Type B pancreatic cell (in vitro differentiated cells): ENCODE results near the gene ALCAM. TPM values are rescaled to one million over a fixed set of nuclear protein-coding genes. Genes with fewer than 3 reads are reported as not detected.

Source experiments
- DNase-seq: peaks from one replicate; pipeline ENCODE4 v3.0.0; 2021; ENCODE audit warnings: mixed read lengths; ENCODE audit not compliant: unreplicated experiment; ENCODE audit errors: extremely low spot score
- H3K27ac Mint-ChIP-seq: 2 replicates; pipeline ENCODE4 v1.8.0; 2021; ENCODE audit warnings: mild to moderate bottlenecking, mixed read lengths
- H3K27me3 Mint-ChIP-seq: 2 replicates; pipeline ENCODE4 v1.8.0; 2021; ENCODE audit warnings: mixed read lengths
- H3K36me3 Mint-ChIP-seq: 2 replicates; pipeline ENCODE4 v1.8.0; 2021; ENCODE audit warnings: mixed read lengths
- H3K4me1 Mint-ChIP-seq: one replicate; pipeline ENCODE4 v1.8.0; 2021; ENCODE audit warnings: mixed read lengths; ENCODE audit not compliant: unreplicated experiment
- H3K4me3 Mint-ChIP-seq: 2 replicates; pipeline ENCODE4 v1.8.0; 2021; ENCODE audit warnings: mild to moderate bottlenecking, mixed read lengths
- H3K9me3 Mint-ChIP-seq: 2 replicates; pipeline ENCODE4 v1.8.0; 2021; ENCODE audit warnings: mixed read lengths
- CTCF ChIP-seq: fragments of 200-600 bp; sonication (generic); conservative IDR thresholded peaks from 2 replicates; pipeline ENCODE4 v1.5.0; 2021; ENCODE audit warnings: antibody characterized with exemption, mild to moderate bottlenecking
- total RNA-seq: library from RNA; stranded (reverse); gene quantifications from 2 replicates; pipeline ENCODE4 v1.2.1, GENCODE V29; 2021; ENCODE audit warnings: low replicate concordance

Gene ALCAM
- total RNA-seq, 1 donor from 2014 or later = 101 TPM

- no peak overlapping the region for H3K27ac Mint-ChIP-seq
- TF ChIP-seq CTCF = no peak
- no peaks in the 10 kb centered on the region for H3K27me3 Mint-ChIP-seq
- peak overlapping the region; percentile 21 for H3K4me3 Mint-ChIP-seq
- no peak for DNase-seq
- H3K4me1 Mint-ChIP-seq = peaks cover 11% of the 10 kb centered on the region
- peaks cover 12% of the 10 kb centered on the region for H3K36me3 Mint-ChIP-seq
- H3K9me3 Mint-ChIP-seq = no peaks in the 10 kb centered on the region
Observed at GRCh38 chr3:105448338-105448982, 81.8 kb downstream of the ALCAM start.

GRCh38 chr3:105449414-105449813 is 82.7 kb downstream of the ALCAM start:
- no peaks in the 10 kb centered on the region for H3K27me3 Mint-ChIP-seq
- H3K9me3 Mint-ChIP-seq = no peaks in the 10 kb centered on the region
- H3K27ac Mint-ChIP-seq = no peak overlapping the region
- peaks cover 11% of the 10 kb centered on the region for H3K4me1 Mint-ChIP-seq
- peaks cover 8% of the 10 kb centered on the region for H3K36me3 Mint-ChIP-seq
- DNase-seq = no peak
- H3K4me3 Mint-ChIP-seq = no peak overlapping the region
- TF ChIP-seq CTCF = no peak

GRCh38 chr3:105456017-105456416 is 89.3 kb downstream of the ALCAM start:
- Mint-ChIP-seq H3K27ac (no peak overlapping the region), H3K27me3 (no peaks in the 10 kb centered on the region)
- DNase-seq = no peak

GRCh38 chr3:105458518-105459215 is 92.0 kb downstream of the ALCAM start:
- TF ChIP-seq CTCF = no peak
- H3K4me3 Mint-ChIP-seq = no peak overlapping the region
- H3K9me3 Mint-ChIP-seq = no peaks in the 10 kb centered on the region
- H3K4me1 Mint-ChIP-seq = peaks cover 12% of the 10 kb centered on the region
- H3K27ac Mint-ChIP-seq = no peak overlapping the region
- DNase-seq = no peak
- peaks cover 4% of the 10 kb centered on the region for H3K36me3 Mint-ChIP-seq
- no peaks in the 10 kb centered on the region for H3K27me3 Mint-ChIP-seq

More at GRCh38 chr3:105456017-105456416, 89.3 kb downstream of the ALCAM start:
- Mint-ChIP-seq H3K9me3 (no peaks in the 10 kb centered on the region), H3K4me1 (peaks cover 12% of the 10 kb centered on the region), H3K36me3 (peaks cover 11% of the 10 kb centered on the region), H3K4me3 (no peak overlapping the region)
- no peak for TF ChIP-seq CTCF

- Mint-ChIP-seq H3K27me3 (no peaks in the 10 kb centered on the region), H3K36me3 (peaks cover 4% of the 10 kb centered on the region), H3K4me3 (no peak overlapping the region), H3K9me3 (no peaks in the 10 kb centered on the region), H3K4me1 (peaks cover 12% of the 10 kb centered on the region), H3K27ac (no peak overlapping the region)
- no peak for TF ChIP-seq CTCF
- DNase-seq = no peak
Observed at GRCh38 chr3:105459566-105460290, 93.0 kb downstream of the ALCAM start.
